SU-DHL-6 (cell line): ENCODE results near the gene RENBP.

Experiments
- H2AFZ ChIP-seq: fragments of 200-600 bp; sonication (generic); 2 replicates; pipeline ENCODE4 v1.6.1; 2014; ENCODE audit warnings: low read depth, mild to moderate bottlenecking, moderate library complexity, mixed read lengths, antibody characterized with exemption, low read length; ENCODE audit not compliant: severe bottlenecking
- H3F3A ChIP-seq: fragments of 200-600 bp; shearing (Covaris generic); 2 replicates; pipeline ENCODE4 v1.6.0; 2016; ENCODE audit warnings: antibody characterized with exemption, mild to moderate bottlenecking; ENCODE audit not compliant: insufficient read depth
- H3K27ac ChIP-seq: fragments of 200-600 bp; sonication (generic); 2 replicates; pipeline ENCODE4 v1.5.1; 2016; ENCODE audit warnings: low read depth, mild to moderate bottlenecking, low read length, moderate library complexity, mixed read lengths
- H3K27me3 ChIP-seq: fragments of 200-600 bp; sonication (generic), shearing (Covaris generic); 2 replicates; pipeline ENCODE4 v1.6.0; 2014; ENCODE audit warnings: mild to moderate bottlenecking, low read length
- H3K36me3 ChIP-seq: fragments of 200-600 bp; sonication (generic); 2 replicates; pipeline ENCODE4 v1.6.1; 2014; ENCODE audit warnings: mild to moderate bottlenecking, low read length, mixed read lengths
- H3K4me2 ChIP-seq: fragments of 300-600, 200-600 bp; shearing (Covaris generic), sonication (generic); 2 replicates; pipeline ENCODE4 v1.6.0; 2014; ENCODE audit warnings: low read length, low read depth, mild to moderate bottlenecking; ENCODE audit not compliant: poor library complexity, severe bottlenecking
- H3K4me3 ChIP-seq: fragments of 200-600 bp; sonication (generic); 2 replicates; pipeline ENCODE4 v1.5.1; 2014; ENCODE audit warnings: antibody characterized with exemption, low read length, mild to moderate bottlenecking, mixed read lengths; ENCODE audit not compliant: insufficient read depth, poor library complexity, severe bottlenecking
- H3K79me2 ChIP-seq: fragments of 200-600 bp; sonication (generic); 2 replicates; pipeline ENCODE4 v1.6.1; 2014; ENCODE audit warnings: mild to moderate bottlenecking, low read length, moderate library complexity; ENCODE audit not compliant: insufficient read depth
- H3K9ac ChIP-seq: fragments of 200-600 bp; sonication (generic); 2 replicates; pipeline ENCODE4 v1.7.0; 2014; ENCODE audit warnings: mild to moderate bottlenecking, low read length
- H3K9me2 ChIP-seq: fragments of 200-600 bp; sonication (generic); replicated peaks from 2 replicates; pipeline ENCODE4 v1.6.1; 2014; ENCODE audit warnings: low read length; ENCODE audit not compliant: insufficient read depth
- H3K9me3 ChIP-seq: fragments of 200-600 bp; sonication (generic); 2 replicates; pipeline ENCODE4 v1.6.1; 2014; ENCODE audit warnings: low read length, mixed read lengths; ENCODE audit not compliant: insufficient read depth
- H4K20me1 ChIP-seq: fragments of 200-600 bp; sonication (generic); 2 replicates; pipeline ENCODE4 v1.6.1; 2014; ENCODE audit warnings: low read depth, mild to moderate bottlenecking, antibody characterized with exemption, low read length, moderate library complexity, mixed read lengths
- EZH2phosphoT487 ChIP-seq: fragments of 200-600 bp; sonication (generic), shearing (Covaris generic); conservative IDR thresholded peaks from 2 replicates; pipeline ENCODE4 v1.6.1; 2018; ENCODE audit warnings: mild to moderate bottlenecking, antibody characterized with exemption, low read length, moderate library complexity, mixed read lengths
- TF ChIP-seq, protein P1 (sequence below): fragments of 200-600 bp; sonication (generic); IDR thresholded peaks from one replicate; pipeline ENCODE4 v1.5.1; 2017; ENCODE audit warnings: antibody characterized with exemption, mild to moderate bottlenecking, low read length, moderate library complexity; ENCODE audit not compliant: insufficient read depth, poor library complexity, severe bottlenecking

The RENBP gene

DNA sequence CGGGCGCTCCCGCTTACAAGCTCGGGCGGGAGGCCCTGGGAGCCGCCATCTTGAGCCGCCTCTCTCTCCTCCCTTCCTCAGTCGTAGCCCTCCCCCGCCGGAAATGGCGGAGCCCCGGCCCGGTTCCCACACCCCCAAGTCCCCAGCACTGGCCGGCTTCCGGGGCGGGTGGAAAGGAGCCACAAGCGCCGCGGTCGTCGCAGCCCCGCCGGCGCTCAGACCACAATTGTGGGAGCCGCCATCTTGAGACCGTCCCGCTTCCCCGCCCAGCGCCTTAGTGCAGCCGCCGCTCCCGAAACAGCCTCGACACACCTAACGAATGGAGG, 26.6 kb upstream of the RENBP start:
- Histone ChIP-seq H4K20me1 (peaks cover 12% of the 10 kb centered on the region), H3K9me3 (no peaks in the 10 kb centered on the region), H3F3A (peaks cover 4% of the 10 kb centered on the region; the same call in 1 of the 2 replicates), H3K27ac (peak overlapping the region; percentile 99), H3K4me2 (peak overlapping the region; percentile 96), H3K27me3 (no peaks in the 10 kb centered on the region), H2AFZ (no peak overlapping the region), H3K4me3 (peak overlapping the region; percentile 96), H3K36me3 (0 out of 2 replicates have a peak, but pooled peaks cover 4% of the 10 kb centered on the region), H3K9ac (peak overlapping the region; percentile 100), H3K79me2 (peaks cover 54% of the 10 kb centered on the region), H3K9me2 (no peaks in the 10 kb centered on the region)
- TF ChIP-seq, protein P1, sequence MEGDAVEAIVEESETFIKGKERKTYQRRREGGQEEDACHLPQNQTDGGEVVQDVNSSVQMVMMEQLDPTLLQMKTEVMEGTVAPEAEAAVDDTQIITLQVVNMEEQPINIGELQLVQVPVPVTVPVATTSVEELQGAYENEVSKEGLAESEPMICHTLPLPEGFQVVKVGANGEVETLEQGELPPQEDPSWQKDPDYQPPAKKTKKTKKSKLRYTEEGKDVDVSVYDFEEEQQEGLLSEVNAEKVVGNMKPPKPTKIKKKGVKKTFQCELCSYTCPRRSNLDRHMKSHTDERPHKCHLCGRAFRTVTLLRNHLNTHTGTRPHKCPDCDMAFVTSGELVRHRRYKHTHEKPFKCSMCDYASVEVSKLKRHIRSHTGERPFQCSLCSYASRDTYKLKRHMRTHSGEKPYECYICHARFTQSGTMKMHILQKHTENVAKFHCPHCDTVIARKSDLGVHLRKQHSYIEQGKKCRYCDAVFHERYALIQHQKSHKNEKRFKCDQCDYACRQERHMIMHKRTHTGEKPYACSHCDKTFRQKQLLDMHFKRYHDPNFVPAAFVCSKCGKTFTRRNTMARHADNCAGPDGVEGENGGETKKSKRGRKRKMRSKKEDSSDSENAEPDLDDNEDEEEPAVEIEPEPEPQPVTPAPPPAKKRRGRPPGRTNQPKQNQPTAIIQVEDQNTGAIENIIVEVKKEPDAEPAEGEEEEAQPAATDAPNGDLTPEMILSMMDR = no peak
- no peak for TF ChIP-seq EZH2phosphoT487

DNA sequence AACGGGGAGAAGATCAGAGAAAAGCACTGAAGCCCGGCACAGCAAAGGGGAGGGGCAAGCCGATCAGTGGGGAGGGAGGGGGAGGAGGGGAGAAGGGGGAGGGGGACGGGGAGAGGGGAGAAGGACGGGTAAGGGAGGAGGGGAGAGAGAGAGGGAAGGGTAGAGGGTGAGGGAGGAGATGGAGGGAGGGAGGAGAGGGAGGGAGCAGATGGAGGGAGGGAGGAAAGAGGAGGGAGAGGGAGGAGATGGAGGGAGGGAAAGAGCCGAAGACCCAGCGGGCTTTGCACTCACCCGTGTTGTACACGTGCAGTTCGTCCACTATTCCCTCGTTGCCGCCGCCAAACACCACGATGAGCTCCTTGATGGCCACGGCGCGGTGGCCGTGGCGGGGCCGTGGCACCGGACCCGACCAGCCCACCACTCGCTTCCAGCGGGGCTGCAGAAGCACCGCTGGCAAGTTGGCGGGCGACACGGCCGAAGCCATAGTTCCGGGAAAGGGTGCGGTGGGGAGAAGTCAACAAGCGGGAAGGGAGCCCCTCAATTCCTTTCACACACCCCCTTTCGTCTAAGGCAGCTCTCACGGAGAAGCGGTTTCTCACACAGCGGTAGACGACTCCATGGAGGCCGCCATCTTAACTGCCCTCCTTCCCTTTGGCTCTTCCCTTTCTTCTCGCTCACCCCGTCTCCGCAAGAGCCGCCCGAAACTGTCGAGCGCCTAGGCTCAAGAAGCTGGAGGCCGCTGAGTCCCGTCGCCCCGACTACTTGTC, 26.1 kb upstream of the RENBP start:
- H3K9ac ChIP-seq = peak overlapping the region; percentile 100
- H3F3A ChIP-seq = peaks cover 4% of the 10 kb centered on the region; the same call in 1 of the 2 replicates
- no peak overlapping the region for H2AFZ ChIP-seq
- H3K4me3 ChIP-seq = peak overlapping the region; percentile 96
- no peaks in the 10 kb centered on the region for H3K9me2 ChIP-seq
- peak overlapping the region; percentile 96 for H3K4me2 ChIP-seq
- TF ChIP-seq, protein P1 = no peak
- TF ChIP-seq EZH2phosphoT487 = no peak
- H3K79me2 ChIP-seq = peaks cover 59% of the 10 kb centered on the region
- H3K27me3 ChIP-seq = no peaks in the 10 kb centered on the region
- H3K36me3 ChIP-seq = 0 out of 2 replicates have a peak, but pooled peaks cover 4% of the 10 kb centered on the region
- peak overlapping the region; percentile 99 for H3K27ac ChIP-seq
- H3K9me3 ChIP-seq = no peaks in the 10 kb centered on the region
- H4K20me1 ChIP-seq = peaks cover 12% of the 10 kb centered on the region

DNA sequence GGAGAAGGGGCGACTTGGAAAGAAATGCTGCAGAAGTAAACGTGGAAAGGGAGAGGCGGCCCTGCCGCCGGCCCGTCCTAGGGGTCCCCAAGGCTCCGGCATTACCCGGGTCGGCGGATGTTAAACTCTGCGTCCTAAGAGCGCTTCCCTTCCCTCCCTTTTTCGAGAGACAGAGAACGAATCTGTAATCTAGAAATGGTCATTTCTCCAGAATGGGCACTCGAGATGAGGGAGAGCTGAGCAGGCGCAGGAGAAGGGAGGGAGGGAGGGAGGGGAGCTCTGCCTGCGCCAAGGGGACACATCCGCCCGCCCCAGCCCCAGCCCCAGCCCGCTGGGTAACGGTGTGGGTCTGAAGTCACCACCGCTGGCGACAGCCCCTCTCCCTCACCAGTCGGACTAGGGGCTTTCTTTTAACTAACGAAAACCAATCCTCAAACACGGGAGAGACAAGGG, 25.5 kb upstream of the RENBP start:
- Histone ChIP-seq H3K79me2 (peaks cover 65% of the 10 kb centered on the region), H4K20me1 (peaks cover 14% of the 10 kb centered on the region), H3K27ac (peak overlapping the region; percentile 99), H3K9me2 (no peaks in the 10 kb centered on the region), H3K27me3 (no peaks in the 10 kb centered on the region), H3F3A (peaks cover 4% of the 10 kb centered on the region; the same call in 1 of the 2 replicates), H3K9me3 (no peaks in the 10 kb centered on the region), H3K9ac (peak overlapping the region; percentile 100), H3K36me3 (0 out of 2 replicates have a peak, but pooled peaks cover 4% of the 10 kb centered on the region), H3K4me3 (peak overlapping the region; percentile 96), H3K4me2 (peak overlapping the region; percentile 96), H2AFZ (no peak overlapping the region)
- no peak for TF ChIP-seq EZH2phosphoT487
- TF ChIP-seq, protein P1 = no peak
